Measurements from ENCODE around the gene ITPK1. TPM values are rescaled to one million over a fixed set of nuclear protein-coding genes. Genes with fewer than 3 reads are reported as not detected.
"Not testable (repeated sequence)": the region's sequence is repeated elsewhere in the genome, so short reads cannot be mapped to it uniquely, and the experiment has no call there.

Gene ITPK1
- total RNA-seq, 1 experiment from 2014 or later: 66.2 TPM

GRCh38 chr14:93062890-93063289, 52.8 kb downstream of the ITPK1 start:
- DNase-seq: no peak
- Histone ChIP-seq H2AFZ (ENCODE audit: low read length) (no peak overlapping the region), H3K4me1 (ENCODE audit: insufficient read depth, low read length) (no peaks in the 10 kb centered on the region), H3K27ac (ENCODE audit: low read length) (no peak overlapping the region), H3K9me2 (replicated peaks; ENCODE audit: low read length) (no peaks in the 10 kb centered on the region), H4K20me1 (ENCODE audit: low read length) (no peaks in the 10 kb centered on the region), H3K79me2 (ENCODE audit: low read length) (no peaks in the 10 kb centered on the region), H3K4me3 (ENCODE audit: low read length) (no peak overlapping the region), H3K36me3 (ENCODE audit: low read depth, low read length) (no peaks in the 10 kb centered on the region), H3K9ac (ENCODE audit: low read length) (no peak overlapping the region), H3F3A (ENCODE audit: low read length, unreplicated experiment) (no peaks in the 10 kb centered on the region), H3K4me2 (ENCODE audit: low read length) (no peak overlapping the region), H3K27me3 (ENCODE audit: low read length) (no peaks in the 10 kb centered on the region), H3K9me3 (ENCODE audit: low read length) (no peaks in the 10 kb centered on the region)
- no peak for TF ChIP-seq EZH2 (IDR thresholded peaks at IDR 0.05; ENCODE audit: low read length, unreplicated experiment)
- no peak for TF ChIP-seq EZH2phosphoT487 (IDR thresholded peaks at IDR 0.05; ENCODE audit: borderline replicate concordance, low read length)
- no peak for TF ChIP-seq CTCF (conservative IDR thresholded peaks at IDR 0.05; ENCODE audit: low read depth, low read length)
- no peak for ATAC-seq
- ChIA-PET POLR2A (ENCODE audit: unreplicated experiment) (no interaction called here), CTCF (no interaction called here)
- BruUV-seq (replicated peaks): no TSS peak
- intact Hi-C loops (cut with micrococcal nuclease): no loop called here

- intact Hi-C loops (cut with micrococcal nuclease); H2AFZ ChIP-seq (ENCODE audit: low read length); H3K27me3 ChIP-seq (ENCODE audit: low read length); H3F3A ChIP-seq (ENCODE audit: low read length, unreplicated experiment); H3K4me2 ChIP-seq (ENCODE audit: low read length); H3K36me3 ChIP-seq (ENCODE audit: low read depth, low read length); H3K79me2 ChIP-seq (ENCODE audit: low read length); H3K27ac ChIP-seq (ENCODE audit: low read length); CTCF ChIA-PET; H4K20me1 ChIP-seq (ENCODE audit: low read length); POLR2A ChIA-PET (ENCODE audit: unreplicated experiment); H3K9me3 ChIP-seq (ENCODE audit: low read length); DNase-seq; H3K9me2 ChIP-seq (replicated peaks; ENCODE audit: low read length); H3K4me1 ChIP-seq (ENCODE audit: insufficient read depth, low read length); BruUV-seq (replicated peaks); H3K9ac ChIP-seq (ENCODE audit: low read length); H3K4me3 ChIP-seq (ENCODE audit: low read length); ATAC-seq: not testable (repeated sequence)
Measured at GRCh38 chr14:93062013-93062412, 53.7 kb downstream of the ITPK1 start.

- Histone ChIP-seq H3F3A (ENCODE audit: low read length, unreplicated experiment) (no peaks in the 10 kb centered on the region), H3K9ac (ENCODE audit: low read length) (no peak overlapping the region), H3K4me3 (ENCODE audit: low read length) (no peak overlapping the region), H3K4me1 (ENCODE audit: insufficient read depth, low read length) (peaks cover 8% of the 10 kb centered on the region; the same call in 1 of the 2 replicates), H3K9me3 (ENCODE audit: low read length) (no peaks in the 10 kb centered on the region), H3K9me2 (replicated peaks; ENCODE audit: low read length) (no peaks in the 10 kb centered on the region), H3K27ac (ENCODE audit: low read length) (no peak overlapping the region), H3K36me3 (ENCODE audit: low read depth, low read length) (no peaks in the 10 kb centered on the region), H3K4me2 (ENCODE audit: low read length) (no peak overlapping the region), H3K79me2 (ENCODE audit: low read length) (no peaks in the 10 kb centered on the region), H3K27me3 (ENCODE audit: low read length) (no peaks in the 10 kb centered on the region), H2AFZ (ENCODE audit: low read length) (no peak overlapping the region), H4K20me1 (ENCODE audit: low read length) (no peaks in the 10 kb centered on the region)
- CTCF ChIA-PET: no interaction called here
- no peak for DNase-seq
- no TSS peak for BruUV-seq (replicated peaks)
- TF ChIP-seq CTCF (conservative IDR thresholded peaks at IDR 0.05; ENCODE audit: low read depth, low read length) (no peak), EZH2 (IDR thresholded peaks at IDR 0.05; ENCODE audit: low read length, unreplicated experiment) (no peak), EZH2phosphoT487 (IDR thresholded peaks at IDR 0.05; ENCODE audit: borderline replicate concordance, low read length) (no peak)
- intact Hi-C loops (cut with micrococcal nuclease): no loop called here
- no peak for ATAC-seq
- POLR2A ChIA-PET (ENCODE audit: unreplicated experiment): no interaction called here
Measured at GRCh38 chr14:93061380-93062012, 54.2 kb downstream of the ITPK1 start.

Data from PC-3 (cell line).